DND-41 (cell line): ENCODE data around the gene PDZRN3.

Experiments
- ATAC-seq: fragments of 200-7000 bp; cut with Tn5 transposase; 3 replicates; pipeline ENCODE4 v1.9.1; 2021; ENCODE audit warnings: low read depth; ENCODE audit not compliant: insufficient read depth
- DNase-seq: peaks from one replicate; pipeline ENCODE4 v3.0.0-alpha.2; 2020
- H2AFZ ChIP-seq: 2 replicates; pipeline ENCODE4 v1.6.0; 2012; ENCODE audit warnings: low read depth, low read length
- H3K27ac ChIP-seq: 2 replicates; pipeline ENCODE4 v1.5.1; 2012; ENCODE audit warnings: low read length, inconsistent platforms
- H3K27me3 ChIP-seq: fragments of 200-600 bp; sonication (generic); 2 replicates; pipeline ENCODE4 v1.6.0; 2012; ENCODE audit warnings: low read length, mild to moderate bottlenecking, inconsistent platforms; ENCODE audit not compliant: insufficient read depth, poor library complexity
- H3K36me3 ChIP-seq: 2 replicates; pipeline ENCODE4 v1.5.1; 2012; ENCODE audit warnings: low read length, inconsistent platforms; ENCODE audit not compliant: insufficient read depth
- H3K4me1 ChIP-seq: 2 replicates; pipeline ENCODE4 v1.5.1; 2012; ENCODE audit warnings: mild to moderate bottlenecking, low read length; ENCODE audit not compliant: insufficient read depth
- H3K4me2 ChIP-seq: 2 replicates; pipeline ENCODE4 v1.6.0; 2012; ENCODE audit warnings: mild to moderate bottlenecking, moderate library complexity, low read length, inconsistent platforms; ENCODE audit not compliant: insufficient read depth
- H3K4me3 ChIP-seq, 2 experiments: fragments of 200-600 bp in 1 of 2; shearing (Covaris generic) in 1 of 2; 2 replicates each; pipeline ENCODE4 v1.5.1; 2012 to 2016; ENCODE audit warnings: inconsistent platforms in 2 of 2, low read length in 2 of 2, mild to moderate bottlenecking in 2 of 2, low read depth in 1 of 2, moderate library complexity in 1 of 2
- H3K79me2 ChIP-seq: 2 replicates; pipeline ENCODE4 v1.6.0; 2012; ENCODE audit warnings: low read length, inconsistent platforms; ENCODE audit not compliant: insufficient read depth
- H3K9ac ChIP-seq: 2 replicates; pipeline ENCODE4 v1.6.0; 2012; ENCODE audit warnings: low read depth, mild to moderate bottlenecking, inconsistent platforms, low read length, moderate library complexity
- H3K9me3 ChIP-seq: 2 replicates; pipeline ENCODE4 v1.5.1; 2012; ENCODE audit warnings: low read length, moderate library complexity, mild to moderate bottlenecking, inconsistent platforms; ENCODE audit not compliant: insufficient read depth, severe bottlenecking
- H4K20me1 ChIP-seq: 2 replicates; pipeline ENCODE4 v1.6.0; 2012; ENCODE audit warnings: low read length; ENCODE audit not compliant: insufficient read depth
- CTCF ChIP-seq: IDR thresholded peaks from 2 replicates; pipeline ENCODE4 v1.5.1; 2012; ENCODE audit warnings: borderline replicate concordance, low read length, moderate library complexity, mild to moderate bottlenecking; ENCODE audit not compliant: poor library complexity, severe bottlenecking; ENCODE audit errors: extremely low read depth
- EZH2 ChIP-seq: IDR thresholded peaks from 3 replicates; pipeline ENCODE4 v1.6.1; 2012; ENCODE audit warnings: borderline replicate concordance, low read depth, mild to moderate bottlenecking, moderate library complexity, low read length, inconsistent platforms; ENCODE audit not compliant: severe bottlenecking

The PDZRN3 gene

DNA sequence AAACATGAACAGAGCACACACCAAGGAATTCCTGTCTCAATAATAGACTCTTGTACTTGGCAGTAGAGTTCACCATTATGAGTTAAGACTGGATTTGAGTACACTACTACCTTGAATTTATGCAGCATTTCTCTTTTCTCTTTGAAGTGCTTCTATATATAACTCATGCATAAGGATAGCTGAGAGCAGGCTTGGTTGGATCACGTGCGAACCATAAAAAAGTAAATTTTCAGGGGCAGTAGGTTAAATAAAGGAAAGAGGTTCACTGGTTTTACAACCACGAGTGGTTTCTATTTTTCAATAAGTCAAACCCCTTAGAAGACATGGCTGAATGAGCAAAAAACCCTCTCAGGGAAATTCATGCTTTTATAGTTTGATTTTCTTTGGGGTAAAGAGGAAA is 28.6 kb upstream of the PDZRN3 start:
- Histone ChIP-seq H3K4me3 (no peak overlapping the region), H4K20me1 (no peaks in the 10 kb centered on the region), H3K79me2 (no peaks in the 10 kb centered on the region), H3K36me3 (no peaks in the 10 kb centered on the region), H3K9me3 (no peaks in the 10 kb centered on the region), H3K27ac (no peak overlapping the region), H2AFZ (no peak overlapping the region), H3K27me3 (no peaks in the 10 kb centered on the region), H3K9ac (no peak overlapping the region), H3K4me1 (no peaks in the 10 kb centered on the region), H3K4me2 (no peak overlapping the region)
- ATAC-seq (no peak), DNase-seq (no peak)
- TF ChIP-seq CTCF (no peak), EZH2 (no peak)

DNA sequence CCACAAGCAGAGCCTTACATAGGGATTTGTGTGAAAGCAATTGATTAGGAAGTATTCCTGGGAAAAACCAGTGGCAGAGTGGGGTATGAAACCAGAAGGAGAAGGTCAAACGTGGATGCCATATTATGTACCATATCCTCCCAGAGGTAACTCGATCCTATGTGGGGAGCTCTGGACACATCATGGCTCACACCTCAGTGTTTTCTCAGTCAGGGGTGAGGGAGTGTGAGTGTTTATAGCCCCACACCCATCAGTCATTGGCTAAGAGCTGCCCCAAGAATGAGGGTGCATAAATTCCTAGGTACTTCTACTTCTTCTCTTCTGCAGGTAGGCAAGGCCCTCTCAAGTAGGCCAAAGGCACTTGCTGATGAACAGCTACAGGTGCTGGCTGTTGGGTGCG is 28.2 kb upstream of the PDZRN3 start:
- Histone ChIP-seq H3K27me3 (no peaks in the 10 kb centered on the region), H2AFZ (no peak overlapping the region), H3K9me3 (no peaks in the 10 kb centered on the region), H3K9ac (no peak overlapping the region), H3K79me2 (no peaks in the 10 kb centered on the region), H3K36me3 (no peaks in the 10 kb centered on the region), H3K4me2 (no peak overlapping the region), H3K27ac (no peak overlapping the region), H4K20me1 (no peaks in the 10 kb centered on the region), H3K4me3 (no peak overlapping the region), H3K4me1 (no peaks in the 10 kb centered on the region)
- ATAC-seq (no peak), DNase-seq (no peak)
- no peak for TF ChIP-seq EZH2
- no peak for TF ChIP-seq CTCF

- Histone ChIP-seq H3K4me1 (no peaks in the 10 kb centered on the region), H3K4me3 (no peak overlapping the region), H3K27ac (no peak overlapping the region), H3K9me3 (no peaks in the 10 kb centered on the region), H3K36me3 (no peaks in the 10 kb centered on the region), H3K79me2 (no peaks in the 10 kb centered on the region), H4K20me1 (no peaks in the 10 kb centered on the region), H3K9ac (no peak overlapping the region), H2AFZ (no peak overlapping the region), H3K27me3 (no peaks in the 10 kb centered on the region), H3K4me2 (no peak overlapping the region)
- ATAC-seq (no peak), DNase-seq (no peak)
- TF ChIP-seq EZH2 (no peak), CTCF (no peak)
Measured at GRCh38 chr3:73637042-73637441, 12.3 kb upstream of the PDZRN3 start.

GRCh38 chr3:73635254-73635653 is 10.5 kb upstream of the PDZRN3 start:
- no peak for DNase-seq
- H3K27me3 ChIP-seq, result no peaks in the 10 kb centered on the region
- no peaks in the 10 kb centered on the region for H3K36me3 ChIP-seq
- TF ChIP-seq EZH2 (no peak), CTCF (no peak)
- H3K9ac ChIP-seq, result no peak overlapping the region
- no peak overlapping the region for H2AFZ ChIP-seq
- no peaks in the 10 kb centered on the region for H3K9me3 ChIP-seq
- no peaks in the 10 kb centered on the region for H4K20me1 ChIP-seq
- ATAC-seq, result no peak
- no peaks in the 10 kb centered on the region for H3K79me2 ChIP-seq
- H3K4me2 ChIP-seq, result no peak overlapping the region
- H3K4me1 ChIP-seq, result no peaks in the 10 kb centered on the region
- no peak overlapping the region for H3K4me3 ChIP-seq
- no peak overlapping the region for H3K27ac ChIP-seq
